Cardiac muscle cell (in vitro differentiated cells and primary cell): ENCODE data around the gene POLE2. TPM values are rescaled to one million over a fixed set of nuclear protein-coding genes. Genes with fewer than 3 reads are reported as not detected.
A peak's percentile ranks its signal among the peaks of the same experiment; 100 is the strongest.

Experiments used
- DNase-seq, 2 donors: peaks; one replicate each; pipeline versions ENCODE4 v3.0.0 to v3.0.0-alpha.2; 2010 to 2017; ENCODE audit warnings: low read depth in 1 of 2, low spot score in 1 of 2
- H3K27ac ChIP-seq: fragments of 200-600 bp; sonication (generic); 2 replicates; pipeline ENCODE4 v1.5.1; 2016
- H3K27me3 ChIP-seq: fragments of 200-600 bp; sonication (generic); 2 replicates; pipeline ENCODE4 v1.6.0; 2016; ENCODE audit warnings: control low read depth
- H3K36me3 ChIP-seq: fragments of 200-600 bp; sonication (generic); 2 replicates; pipeline ENCODE4 v1.5.1; 2016; ENCODE audit warnings: control low read depth
- H3K4me1 ChIP-seq: fragments of 200-600 bp; sonication (generic); 2 replicates; pipeline ENCODE4 v1.8.1; 2017; ENCODE audit warnings: low read depth, mild to moderate bottlenecking, mixed run types
- H3K4me3 ChIP-seq: fragments of 200-600 bp; sonication (generic); 2 replicates; pipeline ENCODE4 v1.5.1; 2016; ENCODE audit warnings: mild to moderate bottlenecking
- H3K9me3 ChIP-seq: fragments of 200-600 bp; sonication (generic); 2 replicates; pipeline ENCODE4 v1.5.1; 2017; ENCODE audit warnings: low read depth, mild to moderate bottlenecking, control low read depth
- CTCF ChIP-seq: IDR thresholded peaks from 2 replicates; pipeline ENCODE4 v1.5.1; 2012; ENCODE audit warnings: low read depth, mild to moderate bottlenecking, low read length
- polyA plus RNA-seq: library from polyadenylated mRNA; unstranded; fragments of >200 nt; fragmentation: Nextera tagmentation; extraction: Ambion mirVana; gene quantifications from 2 replicates; pipeline ENCODE4 v1.2.1, GENCODE V29; 2016
- total RNA-seq: library from RNA; depleted of rRNA; stranded (reverse); fragments of >200 nt; gene quantifications from 2 replicates; pipeline ENCODE4 v1.2.3, GENCODE V29; 2016

Gene POLE2
- total and polyA plus RNA-seq, 2 experiments from 2014 or later, result 4.5 to 9.0 TPM

- Histone ChIP-seq H3K27ac (peak within 1 kb of the TSS; percentile 84), H3K9me3 (no peaks in the 10 kb centered on the region), H3K4me1 (peaks cover 9% of the 10 kb centered on the region), H3K4me3 (peak within 1 kb of the TSS; percentile 66), H3K36me3 (peaks cover 3% of the 10 kb centered on the region), H3K27me3 (no peaks in the 10 kb centered on the region)
- DNase-seq, result peak; percentile 79 to 80
- TF ChIP-seq CTCF, result no peak
These were observed 53.3 kb downstream of the POLE2 start, which contains the start of gene DNAAF2 for GRCh38 chr14:49634547-49635334. DNAAF2 (minus strand) TSS chr14:49635244; CDS start chr14:49635149, 95 bp downstream.

GRCh38 chr14:49633640-49634546, 54.1 kb downstream of the POLE2 start:
- Histone ChIP-seq H3K27me3 (no peaks in the 10 kb centered on the region), H3K4me3 (peak overlapping the region; percentile 66), H3K27ac (peak overlapping the region; percentile 84), H3K36me3 (peaks cover 3% of the 10 kb centered on the region), H3K9me3 (no peaks in the 10 kb centered on the region), H3K4me1 (peaks cover 9% of the 10 kb centered on the region)
- TF ChIP-seq CTCF, result peak; percentile 72
- peak; percentile 96 to 97 for DNase-seq

- Histone ChIP-seq H3K36me3 (peaks cover 6% of the 10 kb centered on the region), H3K27ac (no peak overlapping the region), H3K9me3 (no peaks in the 10 kb centered on the region), H3K27me3 (no peaks in the 10 kb centered on the region), H3K4me3 (no peak overlapping the region), H3K4me1 (peaks cover 19% of the 10 kb centered on the region)
- DNase-seq, result no peak
- no peak for TF ChIP-seq CTCF
These were observed 63.8 kb downstream of the POLE2 start for GRCh38 chr14:49623941-49624839.

GRCh38 chr14:49623387-49623786, 64.6 kb downstream of the POLE2 start:
- Histone ChIP-seq H3K9me3 (no peaks in the 10 kb centered on the region), H3K27ac (no peak overlapping the region), H3K27me3 (no peaks in the 10 kb centered on the region), H3K4me1 (peaks cover 19% of the 10 kb centered on the region), H3K36me3 (peaks cover 8% of the 10 kb centered on the region), H3K4me3 (no peak overlapping the region)
- no peak for DNase-seq
- no peak for TF ChIP-seq CTCF

GRCh38 chr14:49622022-49622607, 65.9 kb downstream of the POLE2 start:
- no peak for TF ChIP-seq CTCF
- Histone ChIP-seq H3K4me3 (peak overlapping the region; percentile 83), H3K36me3 (peaks cover 9% of the 10 kb centered on the region), H3K27me3 (no peaks in the 10 kb centered on the region), H3K9me3 (no peaks in the 10 kb centered on the region), H3K4me1 (peaks cover 19% of the 10 kb centered on the region), H3K27ac (no peak overlapping the region)
- no peak for DNase-seq
